HG03457 (cell line): ENCODE data around the gene AKAP13.

Experiments
- ATAC-seq: cut with Tn5 transposase; IDR thresholded peaks from one replicate; pipeline ENCODE4 v1.9.1; 2021; ENCODE audit warnings: moderate number of reproducible peaks; ENCODE audit not compliant: unreplicated experiment

The AKAP13 gene

DNA sequence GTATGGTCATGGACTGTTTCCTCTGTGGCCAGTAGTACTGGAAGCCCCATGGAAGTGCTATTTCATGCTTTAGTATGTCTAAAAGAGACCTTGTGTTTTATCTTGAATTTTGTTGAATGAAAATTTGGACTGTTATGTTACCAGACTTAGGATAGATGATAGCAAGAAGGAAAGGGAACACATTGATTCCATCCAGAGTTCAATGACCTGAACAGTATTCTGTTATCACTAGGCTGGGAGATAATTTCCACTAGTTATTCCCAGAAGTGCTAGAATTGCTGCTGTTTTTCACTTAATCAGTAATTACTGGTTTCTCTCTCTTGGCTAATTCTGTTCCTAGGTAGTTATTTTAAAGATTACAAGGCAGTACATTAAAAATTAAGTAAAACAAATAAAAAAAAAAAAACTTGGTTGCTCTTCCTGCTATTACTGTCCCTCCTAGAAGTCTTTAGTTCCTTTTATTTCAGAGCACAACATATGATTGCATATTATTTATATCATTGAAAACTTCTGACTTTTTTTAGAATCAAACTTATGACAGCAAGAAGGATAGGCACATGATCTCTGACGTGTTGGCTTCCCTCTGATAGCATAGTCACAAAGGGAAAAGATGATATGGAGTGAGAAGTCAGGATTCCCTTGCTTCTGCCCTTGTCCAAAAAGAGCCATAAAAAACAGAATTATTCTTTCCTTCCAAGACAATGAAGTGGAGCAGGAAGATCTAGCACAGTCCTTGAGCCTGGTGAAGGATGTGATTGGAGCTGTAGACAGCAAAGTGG lies 342.2 kb downstream of the AKAP13 start:
- ATAC-seq: no peak

DNA sequence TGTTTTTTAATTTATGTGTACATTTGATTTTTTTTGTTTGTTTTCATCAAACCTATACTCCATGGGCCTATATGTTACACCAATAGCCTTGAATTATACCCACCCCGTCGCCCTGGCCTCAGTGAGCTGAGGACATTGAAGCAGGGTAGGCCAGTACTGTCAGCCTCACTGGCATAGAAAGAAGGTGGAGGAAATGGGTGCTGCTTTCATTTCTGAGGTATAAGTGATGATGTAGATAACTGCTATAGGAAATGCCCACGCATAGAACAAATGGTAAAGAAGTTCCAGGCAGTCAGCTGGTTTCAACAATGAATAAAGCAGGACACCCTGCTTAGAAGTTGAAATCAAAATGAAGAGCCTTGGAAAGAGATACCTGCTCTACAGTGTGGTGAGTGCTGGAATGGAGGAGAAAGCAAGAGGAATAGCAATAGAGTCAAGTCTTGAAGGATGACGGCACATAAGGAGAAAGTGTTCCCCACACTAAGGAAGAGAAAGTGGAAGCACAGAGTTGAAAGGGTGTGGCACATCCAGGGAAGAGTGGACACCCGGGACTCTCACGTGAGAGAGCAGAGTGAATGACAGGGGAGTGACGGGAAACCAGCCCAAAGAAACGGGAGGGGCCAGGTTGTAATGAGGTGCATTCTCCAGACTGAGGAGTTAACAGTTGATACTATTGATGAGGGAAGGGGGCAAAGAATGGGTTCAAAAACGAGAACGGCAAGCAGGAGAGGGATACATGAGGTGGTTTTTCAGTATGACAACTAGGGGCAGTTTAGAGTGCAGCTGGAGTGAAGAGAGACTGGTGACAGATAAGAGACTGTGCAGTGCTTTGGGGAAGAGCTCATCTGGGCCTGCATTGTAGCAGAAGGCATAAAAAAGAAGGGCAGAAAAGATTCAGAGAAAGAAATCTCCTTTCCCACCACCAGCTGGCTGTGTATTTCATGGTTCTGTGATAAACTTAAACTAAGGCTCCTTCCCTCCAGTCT lies 343.9 kb downstream of the AKAP13 start:
- ATAC-seq: no peak

DNA sequence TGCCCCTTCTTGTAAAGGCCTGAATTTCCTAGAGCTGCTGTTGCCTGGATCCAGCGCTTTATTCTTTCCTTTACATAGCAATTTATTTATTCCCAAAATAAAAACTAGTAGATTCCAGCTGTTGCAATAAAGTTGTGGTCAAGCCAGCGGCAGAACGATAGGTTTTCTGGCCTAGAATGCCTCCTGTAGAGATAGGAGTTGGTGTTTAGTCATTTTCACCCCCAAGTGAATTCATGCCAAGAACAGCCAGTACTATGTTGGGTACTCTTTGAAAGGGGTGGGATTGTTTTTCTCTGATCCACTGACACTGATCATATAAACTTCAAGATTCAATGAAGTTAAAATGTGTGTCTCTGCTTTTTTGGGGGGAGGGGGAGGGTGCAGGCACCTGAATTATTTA lies 344.6 kb downstream of the AKAP13 start:
- ATAC-seq: no peak

DNA sequence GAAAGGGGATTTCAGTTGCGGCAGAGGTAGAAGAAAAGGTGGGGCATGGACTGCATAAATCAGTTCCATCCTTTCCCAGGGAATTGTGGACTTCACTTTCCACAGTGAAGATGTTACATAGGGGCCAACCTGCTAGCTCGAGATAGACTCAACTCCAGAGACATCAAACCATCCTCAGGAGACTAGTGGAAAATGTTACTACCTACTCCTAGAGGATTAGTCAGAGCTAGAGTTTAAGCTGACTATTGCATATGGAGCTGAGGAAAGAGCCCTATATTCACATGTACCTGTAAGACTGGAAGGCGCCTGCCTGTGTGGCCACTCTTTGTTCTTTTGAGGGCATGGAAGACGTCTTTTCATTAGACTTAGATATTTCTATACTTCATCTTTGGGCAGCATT lies 345.2 kb downstream of the AKAP13 start:
- no peak for ATAC-seq

DNA sequence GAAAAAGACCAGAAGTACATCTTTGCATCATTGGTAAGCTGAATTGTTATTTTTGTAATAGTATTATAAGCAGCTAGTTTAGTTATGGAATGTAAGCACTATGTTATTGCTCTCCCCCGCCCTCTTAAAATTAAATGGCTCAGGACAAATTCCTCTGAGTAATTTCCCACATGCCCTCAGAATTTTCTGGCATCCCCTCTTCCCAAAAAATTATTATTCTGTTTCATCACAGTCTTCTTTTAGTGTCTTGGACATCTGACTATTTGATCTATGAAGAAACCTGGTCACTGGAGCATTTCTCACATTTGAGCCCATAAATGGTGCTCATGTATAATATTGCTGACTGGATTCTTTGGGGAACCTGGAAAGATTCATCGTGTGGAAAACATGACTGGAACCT lies 346.1 kb downstream of the AKAP13 start:
- no peak for ATAC-seq

GRCh38 chr15:85727068-85727467 lies 346.7 kb downstream of the AKAP13 start:
- ATAC-seq: no peak

- ATAC-seq: peak; percentile 55
Observed at GRCh38 chr15:85730001-85730820, 349.8 kb downstream of the AKAP13 start.

DNA sequence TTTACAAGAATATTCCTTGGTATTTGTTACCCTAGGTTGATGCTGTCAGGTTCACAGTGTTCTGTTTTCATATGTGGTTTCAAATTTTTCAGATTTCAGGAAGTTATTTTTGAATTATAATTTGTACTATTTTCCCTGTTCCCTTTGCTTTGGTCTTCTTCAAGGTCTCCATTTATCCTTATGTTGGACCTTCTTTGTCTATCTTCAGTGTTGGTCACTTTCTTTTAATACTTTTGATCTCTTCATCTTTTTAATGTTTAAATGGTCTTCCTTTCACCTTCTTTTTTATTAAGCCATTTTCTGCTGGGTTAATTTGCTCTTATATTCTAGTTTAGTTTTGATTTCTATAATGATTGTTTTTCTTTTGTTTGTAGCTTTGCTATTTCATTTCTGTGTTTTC lies 353.0 kb downstream of the AKAP13 start:
- ATAC-seq: no peak

- ATAC-seq: no peak
Observed at GRCh38 chr15:85737061-85737460, 356.7 kb downstream of the AKAP13 start.

DNA sequence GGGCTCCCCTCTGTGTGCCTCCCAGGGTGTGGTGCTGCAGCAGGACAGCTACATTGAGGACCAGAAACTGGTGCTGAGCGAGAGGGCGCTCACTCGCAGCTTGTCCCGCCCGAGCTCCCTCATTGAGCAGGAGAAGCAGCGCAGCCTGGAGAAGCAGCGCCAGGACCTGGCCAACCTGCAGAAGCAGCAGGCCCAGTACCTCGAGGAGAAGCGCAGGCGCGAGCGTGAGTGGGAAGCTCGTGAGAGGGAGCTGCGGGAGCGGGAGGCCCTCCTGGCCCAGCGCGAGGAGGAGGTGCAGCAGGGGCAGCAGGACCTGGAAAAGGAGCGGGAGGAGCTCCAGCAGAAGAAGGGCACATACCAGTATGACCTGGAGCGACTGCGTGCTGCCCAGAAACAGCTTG lies 360.6 kb downstream of the AKAP13 start:
- no peak for ATAC-seq

DNA sequence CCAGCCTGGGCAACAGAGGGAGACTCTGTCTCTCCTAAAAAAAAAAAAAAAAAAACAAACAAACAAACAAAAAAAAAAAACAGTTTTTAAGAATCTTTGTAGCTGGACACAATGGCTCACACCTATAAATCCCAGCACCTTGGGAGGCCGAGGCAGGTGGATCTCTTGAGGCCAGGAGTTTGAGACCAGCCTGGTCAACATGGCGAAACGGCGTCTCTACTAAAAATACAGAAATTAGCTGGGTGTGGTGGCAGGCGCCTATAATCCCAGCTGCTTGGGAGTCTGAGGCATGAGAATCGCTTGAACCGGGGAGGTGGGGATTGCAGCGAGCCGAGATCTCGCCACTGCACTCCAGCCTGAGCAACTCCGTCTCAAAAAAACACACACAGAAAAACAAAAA lies 361.3 kb downstream of the AKAP13 start:
- no peak for ATAC-seq

DNA sequence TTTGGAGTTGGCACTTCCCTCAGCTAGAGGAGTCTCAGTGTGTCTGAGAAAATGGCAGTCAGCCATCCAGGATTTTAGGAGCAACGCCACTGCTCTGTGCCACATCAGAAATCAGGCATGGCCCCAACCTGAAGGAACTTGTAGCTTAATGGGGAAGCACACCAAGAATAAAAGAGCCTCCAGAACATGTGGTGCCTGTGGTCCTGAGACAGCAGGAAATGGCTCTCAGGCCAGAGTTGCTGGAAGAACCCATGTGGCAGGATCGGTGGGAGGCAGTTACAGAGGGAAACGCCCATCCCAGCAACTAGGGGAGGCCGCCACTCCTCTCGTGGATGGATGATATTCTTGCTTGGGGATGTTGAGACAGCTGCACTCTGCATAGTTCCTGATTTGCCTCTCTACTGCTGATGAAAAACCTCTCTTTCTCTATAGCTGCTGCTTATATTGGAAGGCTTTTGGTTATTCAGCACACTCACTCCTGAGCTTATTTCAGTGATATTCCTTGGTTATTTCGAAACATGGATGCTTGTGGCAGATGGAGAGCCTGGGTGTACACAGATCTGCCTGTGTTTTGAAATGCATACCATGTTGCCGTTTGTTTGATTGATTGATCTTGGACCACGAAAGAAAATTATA lies 361.9 kb downstream of the AKAP13 start:
- ATAC-seq: no peak

DNA sequence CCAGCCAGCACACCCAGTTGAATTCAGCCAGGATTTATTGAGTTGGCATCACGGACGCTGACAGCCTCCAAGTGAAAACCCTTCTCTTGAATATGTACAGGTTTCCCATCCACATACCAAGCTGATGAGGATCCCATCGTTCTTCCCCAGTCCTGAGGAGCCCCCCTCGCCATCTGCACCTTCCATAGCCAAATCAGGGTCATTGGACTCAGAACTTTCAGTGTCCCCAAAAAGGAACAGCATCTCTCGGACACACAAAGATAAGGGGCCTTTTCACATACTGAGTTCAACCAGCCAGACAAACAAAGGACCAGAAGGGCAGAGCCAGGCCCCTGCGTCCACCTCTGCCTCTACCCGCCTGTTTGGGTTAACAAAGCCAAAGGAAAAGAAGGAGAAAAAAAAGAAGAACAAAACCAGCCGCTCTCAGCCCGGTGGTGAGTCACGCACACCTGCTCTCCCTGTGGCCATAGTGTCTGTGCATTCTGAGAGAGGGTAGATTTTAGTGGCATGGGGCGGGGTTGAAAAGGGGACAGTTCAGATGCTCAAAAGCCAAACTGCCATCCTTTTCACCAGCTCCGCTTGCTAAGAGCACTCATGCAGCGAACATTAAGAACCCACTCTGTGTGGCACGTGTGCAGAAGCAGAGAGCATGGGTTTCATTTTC lies 363.1 kb downstream of the AKAP13 start:
- no peak for ATAC-seq

- no peak for ATAC-seq
Observed at GRCh38 chr15:85744579-85744978, 364.2 kb downstream of the AKAP13 start.

- no peak for ATAC-seq
Observed at GRCh38 chr15:85745023-85745422, 364.6 kb downstream of the AKAP13 start.

DNA sequence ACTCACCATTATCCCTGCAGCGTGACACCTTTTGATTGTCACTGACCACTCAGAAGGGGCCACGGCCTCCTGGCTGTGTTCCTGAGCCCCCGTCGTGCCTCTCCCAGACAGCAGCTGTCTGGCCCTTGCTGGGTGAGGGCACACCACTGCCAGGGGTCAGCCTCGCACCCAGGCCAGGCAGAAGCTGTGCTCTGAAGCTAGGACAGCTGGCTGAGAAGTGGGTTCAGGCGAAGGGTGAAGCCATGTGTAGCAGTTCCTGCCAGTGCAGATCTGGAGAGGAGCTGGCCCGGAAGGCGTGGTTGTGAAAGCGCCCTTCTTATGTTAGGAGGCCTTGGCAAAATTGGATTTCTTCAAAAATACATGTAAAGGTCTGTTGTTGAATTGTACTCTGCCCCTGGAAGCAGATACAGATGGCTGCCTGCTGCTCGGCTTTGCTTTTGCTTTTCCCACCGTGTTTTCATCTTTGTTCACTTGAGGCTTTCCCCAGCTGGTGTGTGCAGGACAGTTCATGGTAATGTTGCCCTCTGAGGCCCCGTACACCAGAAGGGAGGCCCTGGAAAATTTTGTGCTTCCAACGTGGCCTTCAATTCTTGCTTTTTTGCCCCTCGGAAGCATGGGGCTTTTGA lies 365.2 kb downstream of the AKAP13 start:
- no peak for ATAC-seq

DNA sequence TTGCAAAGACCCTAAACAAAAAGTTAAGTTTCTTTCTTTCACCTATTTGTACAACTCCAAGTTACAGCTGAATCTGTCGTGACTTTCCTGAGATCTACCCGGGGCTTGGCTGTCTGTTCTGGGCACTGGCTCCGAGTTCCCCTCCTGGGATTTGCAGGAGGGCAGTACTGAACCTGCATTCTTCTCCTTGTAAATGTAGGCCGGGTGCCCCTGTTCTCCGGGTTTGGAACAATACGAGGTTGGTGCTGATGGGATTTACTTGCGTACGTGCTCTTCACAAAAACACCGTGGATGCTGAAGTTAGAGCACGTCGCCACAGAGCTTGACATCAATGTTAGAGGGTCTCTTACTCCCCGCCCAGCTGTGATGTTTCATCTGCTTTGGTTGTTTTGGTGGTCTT lies 366.2 kb downstream of the AKAP13 start:
- no peak for ATAC-seq

DNA sequence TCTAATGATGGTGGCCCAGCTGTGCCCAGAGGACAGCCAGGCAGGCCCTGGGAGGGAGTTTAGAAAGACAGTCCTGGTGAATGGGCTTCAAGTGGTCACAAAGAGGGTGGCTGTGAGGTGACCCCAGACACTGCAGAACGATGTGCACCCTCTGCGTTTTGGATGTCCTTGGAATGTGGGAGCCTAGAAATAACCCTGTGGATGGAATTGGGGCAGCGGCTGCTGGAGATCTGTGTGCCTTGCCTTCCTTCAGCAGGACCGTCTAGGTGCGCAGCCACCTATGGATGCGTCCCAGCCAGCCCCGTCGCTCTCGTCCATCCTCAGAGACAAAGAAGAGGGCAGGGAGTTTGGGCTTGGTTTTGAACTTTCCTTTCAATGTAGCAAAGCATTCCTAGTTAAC lies 367.8 kb downstream of the AKAP13 start:
- ATAC-seq: no peak

GRCh38 chr15:85748729-85749128 lies 368.3 kb downstream of the AKAP13 start:
- no peak for ATAC-seq
